HG03159 (cell line): ENCODE results near the gene ZNF681.
"Not testable (repeated sequence)": the region's sequence is repeated elsewhere in the genome, so short reads cannot be mapped to it uniquely, and the experiment has no call there.

Experiments
- ATAC-seq: cut with Tn5 transposase; IDR thresholded peaks from one replicate; pipeline ENCODE4 v1.9.1; 2021; ENCODE audit warnings: mild to moderate bottlenecking, moderate library complexity; ENCODE audit not compliant: unreplicated experiment

The ZNF681 gene

DNA sequence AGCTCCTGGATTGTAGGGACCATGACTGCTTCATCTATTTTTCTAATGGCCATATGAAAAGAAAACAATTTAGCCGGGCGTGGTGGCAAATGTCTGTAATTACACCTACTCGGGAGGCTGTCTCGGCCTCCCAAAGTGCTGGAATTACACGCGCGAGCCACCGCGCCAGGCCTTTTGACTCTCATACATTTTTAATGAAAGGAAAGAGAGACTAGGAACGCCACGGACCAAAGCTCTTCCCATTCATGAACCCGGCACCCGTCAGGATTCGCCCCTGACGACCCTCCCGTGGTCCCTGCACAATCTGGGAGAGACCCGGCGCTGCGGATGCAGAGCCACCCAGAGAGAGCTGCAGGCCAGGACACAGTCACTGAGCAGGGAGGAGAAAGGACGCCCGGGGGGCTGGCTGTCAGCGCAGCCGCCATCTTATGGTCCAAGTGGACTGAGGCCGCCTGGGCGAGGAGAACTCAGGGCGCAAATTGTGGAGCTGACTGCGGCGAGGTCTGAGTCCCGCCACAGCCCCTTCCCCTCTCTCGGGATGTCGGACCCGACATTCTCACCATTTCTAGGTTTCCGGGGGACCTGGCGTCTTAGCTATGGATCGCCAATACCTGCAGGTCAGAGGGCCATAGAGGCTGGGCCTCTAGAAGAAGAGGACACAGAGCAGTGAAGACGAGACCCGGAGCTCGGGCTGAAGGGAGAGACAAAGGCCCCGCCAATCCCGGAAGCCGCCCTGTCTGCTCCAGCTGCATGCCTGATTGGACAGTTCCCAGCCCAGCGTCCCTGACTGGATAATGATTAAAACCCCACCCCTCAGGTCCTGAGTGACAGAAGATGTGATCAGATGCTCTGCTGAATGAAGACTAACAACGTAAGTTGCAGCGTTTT is at the start of gene ZNF681:
TSS of gene ZNF681 (minus strand) at position 705 of the 888 bp plus-strand sequence. CDS start at position 563, 142 bp downstream.
- ATAC-seq, result peak; percentile 91

DNA sequence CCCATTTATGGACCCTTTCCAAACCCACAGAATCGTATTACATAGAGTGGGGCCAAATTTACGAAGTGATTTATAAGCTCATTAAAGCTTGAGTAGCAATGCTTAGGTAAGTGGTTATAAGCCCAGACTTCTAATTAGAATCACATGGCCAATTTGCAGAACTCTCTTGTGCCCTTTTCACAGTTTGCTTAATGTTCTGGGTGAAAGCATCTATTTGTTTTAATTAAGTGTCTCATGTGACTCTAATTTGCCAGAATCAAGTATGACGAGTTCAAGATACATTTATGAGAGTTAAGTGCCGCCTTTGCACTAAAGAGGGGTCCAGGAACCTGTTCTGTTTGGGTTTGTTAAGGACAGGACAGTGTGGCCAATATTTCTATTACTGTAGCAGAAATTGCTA is 46.0 kb upstream of the ZNF681 start:
- no peak for ATAC-seq

GRCh38 chr19:23802290-23802689 is 43.6 kb upstream of the ZNF681 start:
- no peak for ATAC-seq

DNA sequence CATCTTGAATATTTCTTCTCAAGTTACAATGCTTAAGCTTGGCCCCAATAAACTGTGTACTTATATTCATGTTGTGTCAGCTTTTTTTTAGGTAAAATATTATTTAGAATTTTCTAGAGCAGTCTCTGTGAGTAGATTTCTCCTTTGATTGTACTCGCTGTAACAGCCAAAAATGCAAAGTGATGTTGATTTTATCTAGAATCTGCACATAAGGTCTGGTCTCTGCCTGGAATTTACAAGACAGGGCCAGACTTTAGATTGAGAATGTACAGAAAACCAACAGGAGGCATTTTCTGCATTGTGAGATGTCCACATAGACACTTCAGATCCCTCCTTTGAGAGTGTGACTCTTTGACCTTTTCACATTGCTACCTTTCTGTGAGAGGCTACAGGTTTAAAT is 43.1 kb upstream of the ZNF681 start:
- no peak for ATAC-seq

GRCh38 chr19:23800868-23801267 is 42.2 kb upstream of the ZNF681 start:
- ATAC-seq, result no peak

DNA sequence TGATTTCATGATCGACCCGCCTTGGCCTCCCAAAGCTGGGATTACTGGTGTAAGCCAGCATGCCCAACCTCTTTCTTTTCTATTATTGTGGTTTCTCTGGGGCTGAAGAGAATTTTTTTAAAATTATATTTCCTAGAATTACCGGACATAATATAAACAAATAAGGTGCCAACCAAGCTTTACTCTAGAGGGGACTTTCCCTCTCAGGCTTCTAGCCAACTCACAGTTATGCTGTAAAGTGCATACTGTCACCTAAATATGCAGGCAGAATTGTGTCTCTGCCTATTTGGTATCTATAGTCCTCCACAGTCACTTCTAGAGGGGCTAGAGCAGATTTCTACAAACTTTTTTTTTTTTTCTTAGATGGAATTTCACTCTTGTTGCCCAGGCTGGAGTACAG is 41.6 kb upstream of the ZNF681 start:
- no peak for ATAC-seq

DNA sequence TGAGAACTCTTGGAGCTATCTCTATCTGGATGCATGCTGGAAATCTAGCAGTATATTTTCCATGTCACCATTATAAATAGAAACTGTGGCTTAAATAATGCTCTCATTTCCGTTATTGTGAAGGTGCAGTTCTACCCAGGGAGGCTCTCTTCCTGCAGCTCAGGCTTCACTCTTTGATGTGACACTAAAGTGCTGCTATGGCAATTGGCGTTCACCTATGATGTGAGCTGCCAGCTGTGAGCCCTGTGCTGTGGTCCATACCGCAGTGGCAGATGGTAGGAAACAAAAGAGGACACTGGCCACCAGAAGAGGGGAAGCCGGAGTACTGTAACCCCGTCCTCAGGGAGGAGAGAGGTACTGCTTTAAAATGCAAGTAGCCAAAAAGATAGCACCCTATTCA is 40.6 kb upstream of the ZNF681 start:
- ATAC-seq, result no peak

DNA sequence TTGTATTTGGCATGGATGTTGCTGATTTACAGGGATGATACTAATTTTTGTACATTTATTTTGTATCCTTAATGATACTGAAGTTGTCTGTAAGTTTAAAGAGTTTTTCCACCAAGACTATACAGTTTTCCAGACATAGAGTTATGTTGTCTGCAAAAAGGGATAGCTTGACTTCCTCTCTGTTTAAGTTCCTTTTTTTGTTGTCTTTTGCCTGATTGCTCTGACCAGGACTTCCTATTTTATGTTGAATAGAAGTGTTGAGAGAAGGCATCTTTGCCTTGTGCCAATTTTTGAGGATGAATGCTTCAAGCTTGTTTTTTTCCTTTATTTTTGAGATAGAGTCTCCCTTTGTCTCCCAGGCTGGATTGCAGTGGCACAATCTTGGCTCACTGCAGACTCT is 36.8 kb upstream of the ZNF681 start:
- no peak for ATAC-seq

DNA sequence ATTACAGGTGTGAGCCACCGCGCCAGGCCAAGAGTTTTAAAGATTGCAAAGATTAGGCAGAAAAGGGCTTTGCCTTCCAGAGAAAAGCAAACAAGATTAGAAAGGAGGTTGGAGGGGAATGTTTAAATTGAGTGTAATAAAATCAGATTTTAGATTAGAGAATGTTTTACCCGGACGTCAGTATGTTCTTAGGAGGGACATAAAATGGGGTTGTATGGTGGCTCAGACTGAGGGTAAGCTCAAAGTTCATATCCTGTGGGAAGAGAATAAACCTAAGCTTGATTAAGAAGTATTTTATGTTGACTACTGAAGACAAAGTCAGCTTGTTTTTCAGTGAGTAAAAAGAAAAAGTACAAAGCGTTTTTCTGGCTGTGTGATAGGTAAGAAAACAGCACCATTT is 34.1 kb upstream of the ZNF681 start:
- no peak for ATAC-seq

DNA sequence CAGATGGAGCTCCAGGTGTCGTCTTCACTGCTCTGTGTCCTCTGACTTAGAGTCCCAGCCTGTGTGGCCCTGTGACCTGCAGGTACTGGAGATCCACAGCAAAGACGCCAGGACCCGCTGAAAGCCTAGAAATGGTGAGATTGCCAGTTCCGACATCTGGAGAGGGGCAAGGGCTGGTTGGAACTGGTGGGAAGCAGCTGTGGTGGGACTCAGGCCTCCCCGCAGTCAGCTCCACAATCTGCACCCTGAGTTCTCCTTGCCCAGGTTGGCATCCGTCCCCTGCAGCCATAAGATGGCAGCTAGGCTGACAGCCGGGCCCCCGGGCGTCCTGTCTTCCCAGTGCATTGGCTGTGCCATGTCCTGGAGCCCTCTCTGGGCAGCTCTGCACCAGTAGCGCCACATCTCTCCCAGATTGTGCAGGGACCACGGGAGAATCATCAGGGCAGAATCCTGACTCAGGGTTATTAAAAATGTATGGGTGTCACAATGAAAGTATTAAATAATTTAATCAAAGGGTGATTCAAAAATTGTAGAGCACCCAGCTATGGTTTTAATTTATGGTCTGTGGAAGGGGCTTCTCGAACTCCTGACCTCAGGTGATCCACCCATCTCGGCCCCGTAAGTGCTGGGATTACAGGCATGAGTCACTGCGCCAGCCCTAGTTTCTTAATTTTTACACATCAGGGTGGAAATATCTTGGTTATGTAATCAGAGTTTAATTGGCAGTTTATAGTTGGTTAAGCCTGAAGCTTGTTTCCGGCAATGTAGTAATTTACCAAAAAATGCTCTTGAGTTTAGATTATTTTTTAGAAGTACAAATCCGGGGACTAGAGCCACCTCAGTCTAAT is 32.2 kb upstream of the ZNF681 start:
- no peak for ATAC-seq

DNA sequence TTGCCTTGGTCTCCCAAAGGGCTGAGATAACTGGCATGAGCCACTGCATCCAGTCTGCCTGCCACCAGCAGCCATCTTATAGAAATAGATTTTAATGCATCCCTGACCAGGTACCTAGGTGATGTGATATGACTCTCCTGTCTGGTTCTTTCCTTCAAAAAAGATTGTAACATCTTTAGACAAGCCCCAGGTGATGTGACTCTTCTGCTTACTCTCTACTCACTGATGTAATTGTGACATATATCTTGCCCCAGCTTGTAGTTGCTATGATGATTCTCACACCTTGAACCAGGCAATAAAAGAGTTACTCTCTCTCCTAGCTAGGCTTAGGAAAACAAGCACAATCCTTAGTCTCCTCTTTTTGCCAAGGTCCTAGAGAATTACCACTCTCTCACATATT is 30.6 kb upstream of the ZNF681 start:
- no peak for ATAC-seq

GRCh38 chr19:23788411-23788810 is 29.7 kb upstream of the ZNF681 start:
- ATAC-seq, result no peak

- ATAC-seq, result no peak
Observed at GRCh38 chr19:23787106-23787505, 28.4 kb upstream of the ZNF681 start.

- ATAC-seq, result no peak
Observed at GRCh38 chr19:23785982-23786381, 27.3 kb upstream of the ZNF681 start.

- ATAC-seq, result no peak
Observed at GRCh38 chr19:23784274-23784673, 25.6 kb upstream of the ZNF681 start.

DNA sequence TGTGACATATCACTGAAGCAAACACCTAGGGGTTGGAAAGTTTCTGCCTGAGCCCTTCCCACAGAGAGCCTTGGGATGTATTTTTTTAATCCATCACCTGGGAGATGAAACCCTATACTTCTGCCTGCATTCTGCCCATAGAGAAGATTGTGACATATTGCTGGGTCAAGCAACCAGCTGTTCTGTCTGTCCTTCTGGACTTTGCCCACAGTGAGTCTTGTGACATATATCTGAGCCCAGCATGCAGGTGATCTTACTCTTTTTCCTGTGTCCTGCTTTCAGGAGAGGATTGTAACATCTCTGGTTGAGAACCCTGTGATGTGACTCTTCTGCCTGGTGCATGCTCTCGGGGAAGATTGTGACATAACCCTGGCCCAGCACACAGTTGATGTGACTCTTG is 24.9 kb upstream of the ZNF681 start:
- ATAC-seq, result no peak

GRCh38 chr19:23779645-23780044 is 21.0 kb upstream of the ZNF681 start:
- ATAC-seq, result no peak

DNA sequence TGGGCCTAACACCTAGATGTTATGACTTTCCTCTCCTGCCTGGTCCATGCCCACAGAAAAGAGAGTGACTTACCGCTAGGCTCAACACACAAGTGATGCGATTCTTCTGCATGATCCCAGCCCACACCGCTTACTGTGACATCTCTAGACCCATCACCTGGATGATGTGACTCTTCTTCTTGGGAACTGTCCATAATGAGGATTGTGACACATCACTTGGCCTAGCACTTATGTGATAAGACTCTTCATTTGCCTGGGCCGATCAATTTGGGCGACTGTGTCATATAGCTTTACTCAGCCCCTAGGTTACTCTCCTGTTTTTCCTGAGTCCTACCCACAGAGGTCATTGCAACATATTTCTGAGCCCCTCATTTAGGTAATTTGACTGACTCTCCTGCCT is 19.9 kb upstream of the ZNF681 start:
- no peak for ATAC-seq

DNA sequence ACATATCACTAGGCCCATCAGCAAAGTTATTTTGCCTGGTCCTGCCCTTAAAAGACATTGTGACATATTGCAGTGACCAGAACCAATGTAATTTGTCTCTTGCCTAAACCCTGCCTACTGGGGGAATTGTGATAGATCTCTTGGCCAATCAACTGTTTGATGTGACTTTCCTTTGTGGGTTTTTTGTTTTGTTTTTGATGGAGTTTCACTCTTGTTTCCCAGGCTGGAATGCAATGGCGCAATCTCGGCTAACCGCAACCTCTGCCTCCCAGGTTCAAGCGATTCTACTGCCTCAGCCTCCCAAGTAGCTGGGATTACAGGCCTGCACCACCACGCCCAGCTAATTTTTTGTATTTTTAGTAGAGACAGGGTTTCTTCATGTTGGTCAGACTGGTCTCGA is 19.3 kb upstream of the ZNF681 start:
- ATAC-seq, result not testable (repeated sequence)

GRCh38 chr19:23777216-23777615 is 18.5 kb upstream of the ZNF681 start:
- ATAC-seq, result no peak

DNA sequence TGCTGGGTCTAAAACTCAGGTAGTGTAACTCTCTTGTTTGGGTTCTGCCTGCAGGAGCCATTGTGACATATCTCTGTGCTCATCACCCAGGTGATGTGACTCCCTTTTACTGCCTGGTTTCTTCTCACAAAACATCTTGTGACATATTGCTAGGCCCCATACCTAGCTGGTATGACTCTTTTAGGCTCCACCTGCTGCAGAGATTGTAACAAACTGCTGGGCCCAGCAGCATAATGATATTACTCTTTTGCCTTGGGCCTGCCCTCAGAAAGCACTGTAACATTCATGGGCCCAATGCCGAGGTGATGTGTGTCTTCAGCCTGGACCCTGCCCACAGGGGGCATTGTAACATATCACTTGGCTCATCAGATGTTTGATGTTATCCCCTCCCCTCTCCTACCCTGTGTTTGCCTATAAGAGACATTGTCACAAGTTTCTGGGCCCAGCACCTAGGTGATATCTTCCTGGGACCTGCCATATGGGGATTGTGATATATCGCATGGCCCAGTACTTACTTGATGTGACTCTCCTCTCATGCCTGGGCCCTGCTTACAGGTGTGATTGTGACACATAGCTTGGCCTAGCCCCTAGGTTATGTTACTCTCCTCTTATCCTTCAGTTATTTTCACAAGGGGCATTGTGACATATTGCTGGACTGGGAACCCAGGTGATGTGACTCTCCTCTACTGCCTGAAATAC is 18.0 kb upstream of the ZNF681 start:
- no peak for ATAC-seq
